MG63 (cell line): ENCODE measurements around the gene IGF2BP2. TPM values are rescaled to one million over a fixed set of nuclear protein-coding genes. Genes with fewer than 3 reads are reported as not detected.
A peak's percentile ranks its signal among the peaks of the same experiment; 100 is the strongest.

Experiments
- DNase-seq: peaks from one replicate; pipeline ENCODE4 v3.0.0-alpha.2; 2020
- H3K27me3 ChIP-seq: fragments of 250-450 bp; sonication (Bioruptor Pico); 2 replicates; pipeline ENCODE4 v1.5.1; 2020; ENCODE audit warnings: mild to moderate bottlenecking, moderate library complexity
- H3K36me3 ChIP-seq: fragments of 250-450 bp; sonication (Bioruptor Pico); 2 replicates; pipeline ENCODE4 v1.5.1; 2020; ENCODE audit warnings: mild to moderate bottlenecking, moderate library complexity
- H3K4me3 ChIP-seq: fragments of 250-450 bp; sonication (Bioruptor Pico); 2 replicates; pipeline ENCODE4 v1.5.1; 2020; ENCODE audit warnings: mild to moderate bottlenecking, moderate library complexity
- H3K9me3 ChIP-seq: fragments of 250-450 bp; sonication (Bioruptor Pico); 2 replicates; pipeline ENCODE4 v1.5.1; 2020; ENCODE audit warnings: mild to moderate bottlenecking, moderate library complexity
- total RNA-seq: library from RNA; depleted of rRNA; stranded (reverse); fragments of >200 nt; shearing (Covaris generic); gene quantifications from 2 replicates; pipeline ENCODE4 v1.2.3, GENCODE V29; 2014; ENCODE audit warnings: low replicate concordance

The IGF2BP2 gene
- total RNA-seq, 1 experiment from 2014 or later, result 49.3 TPM

- Histone ChIP-seq H3K4me3 (no peak overlapping the region), H3K9me3 (no peaks in the 10 kb centered on the region), H3K27me3 (no peaks in the 10 kb centered on the region), H3K36me3 (no peaks in the 10 kb centered on the region)
- no peak for DNase-seq
Observed at GRCh38 chr3:185739264-185739701, 85.6 kb downstream of the IGF2BP2 start.

GRCh38 chr3:185737740-185738680 is 86.8 kb downstream of the IGF2BP2 start:
- Histone ChIP-seq H3K36me3 (0 out of 2 replicates have a peak, but pooled peaks cover 4% of the 10 kb centered on the region), H3K9me3 (no peaks in the 10 kb centered on the region), H3K27me3 (no peaks in the 10 kb centered on the region), H3K4me3 (no peak overlapping the region)
- no peak for DNase-seq

- DNase-seq, result peak; percentile 56
- H3K27me3 ChIP-seq, result no peaks in the 10 kb centered on the region
- H3K36me3 ChIP-seq, result peaks cover 4% of the 10 kb centered on the region; the same call in 1 of the 2 replicates
- no peaks in the 10 kb centered on the region for H3K9me3 ChIP-seq
- H3K4me3 ChIP-seq, result no peak overlapping the region
Observed at GRCh38 chr3:185737020-185737419, 87.8 kb downstream of the IGF2BP2 start.

GRCh38 chr3:185734725-185735096 is 90.1 kb downstream of the IGF2BP2 start:
- no peak for DNase-seq
- H3K9me3 ChIP-seq, result no peaks in the 10 kb centered on the region
- no peaks in the 10 kb centered on the region for H3K27me3 ChIP-seq
- peaks cover 4% of the 10 kb centered on the region; the same call in 1 of the 2 replicates for H3K36me3 ChIP-seq
- no peak overlapping the region for H3K4me3 ChIP-seq

GRCh38 chr3:185733980-185734724 is 90.7 kb downstream of the IGF2BP2 start:
- Histone ChIP-seq H3K36me3 (peaks cover 4% of the 10 kb centered on the region; the same call in 1 of the 2 replicates), H3K27me3 (no peaks in the 10 kb centered on the region), H3K9me3 (no peaks in the 10 kb centered on the region), H3K4me3 (no peak overlapping the region)
- DNase-seq, result peak; percentile 61

- H3K36me3 ChIP-seq, result peaks cover 4% of the 10 kb centered on the region
- no peaks in the 10 kb centered on the region for H3K27me3 ChIP-seq
- no peak overlapping the region for H3K4me3 ChIP-seq
- no peaks in the 10 kb centered on the region for H3K9me3 ChIP-seq
- peak; percentile 79 for DNase-seq
Observed at GRCh38 chr3:185732782-185733181, 92.1 kb downstream of the IGF2BP2 start.

GRCh38 chr3:185730550-185730949 is 94.3 kb downstream of the IGF2BP2 start:
- Histone ChIP-seq H3K27me3 (no peaks in the 10 kb centered on the region), H3K4me3 (no peak overlapping the region), H3K9me3 (no peaks in the 10 kb centered on the region), H3K36me3 (peaks cover 4% of the 10 kb centered on the region)
- no peak for DNase-seq

- H3K27me3 ChIP-seq, result no peaks in the 10 kb centered on the region
- H3K9me3 ChIP-seq, result no peaks in the 10 kb centered on the region
- DNase-seq, result no peak
- no peak overlapping the region for H3K4me3 ChIP-seq
- peaks cover 6% of the 10 kb centered on the region for H3K36me3 ChIP-seq
Observed at GRCh38 chr3:185729337-185730055, 95.3 kb downstream of the IGF2BP2 start.

- no peak for DNase-seq
- Histone ChIP-seq H3K27me3 (no peaks in the 10 kb centered on the region), H3K4me3 (no peak overlapping the region), H3K36me3 (peaks cover 6% of the 10 kb centered on the region), H3K9me3 (no peaks in the 10 kb centered on the region)
Observed at GRCh38 chr3:185728630-185729336, 96.1 kb downstream of the IGF2BP2 start.

- no peaks in the 10 kb centered on the region for H3K9me3 ChIP-seq
- no peak for DNase-seq
- no peaks in the 10 kb centered on the region for H3K27me3 ChIP-seq
- no peak overlapping the region for H3K4me3 ChIP-seq
- H3K36me3 ChIP-seq, result peaks cover 3% of the 10 kb centered on the region
Observed at GRCh38 chr3:185727873-185728272, 97.0 kb downstream of the IGF2BP2 start.

- DNase-seq, result no peak
- Histone ChIP-seq H3K27me3 (no peaks in the 10 kb centered on the region), H3K36me3 (peaks cover 3% of the 10 kb centered on the region), H3K9me3 (no peaks in the 10 kb centered on the region), H3K4me3 (no peak overlapping the region)
Observed at GRCh38 chr3:185726254-185726967, 98.4 kb downstream of the IGF2BP2 start.

- no peaks in the 10 kb centered on the region for H3K27me3 ChIP-seq
- peak; percentile 64 for DNase-seq
- H3K36me3 ChIP-seq, result peaks cover 8% of the 10 kb centered on the region
- no peaks in the 10 kb centered on the region for H3K9me3 ChIP-seq
- H3K4me3 ChIP-seq, result no peak overlapping the region
Observed at GRCh38 chr3:185724761-185725160, 100.1 kb downstream of the IGF2BP2 start.

- peaks cover 8% of the 10 kb centered on the region for H3K36me3 ChIP-seq
- H3K4me3 ChIP-seq, result no peak overlapping the region
- DNase-seq, result no peak
- no peaks in the 10 kb centered on the region for H3K9me3 ChIP-seq
- no peaks in the 10 kb centered on the region for H3K27me3 ChIP-seq
Observed at GRCh38 chr3:185724251-185724650, 100.6 kb downstream of the IGF2BP2 start.

GRCh38 chr3:185722881-185723280 is 102.0 kb downstream of the IGF2BP2 start:
- no peak for DNase-seq
- Histone ChIP-seq H3K9me3 (no peaks in the 10 kb centered on the region), H3K27me3 (no peaks in the 10 kb centered on the region), H3K4me3 (no peak overlapping the region), H3K36me3 (peaks cover 8% of the 10 kb centered on the region)

- peaks cover 9% of the 10 kb centered on the region for H3K36me3 ChIP-seq
- H3K9me3 ChIP-seq, result no peaks in the 10 kb centered on the region
- no peak overlapping the region for H3K4me3 ChIP-seq
- no peaks in the 10 kb centered on the region for H3K27me3 ChIP-seq
- DNase-seq, result no peak
Observed at GRCh38 chr3:185721970-185722369, 102.9 kb downstream of the IGF2BP2 start.

- H3K9me3 ChIP-seq, result no peaks in the 10 kb centered on the region
- peaks cover 8% of the 10 kb centered on the region for H3K36me3 ChIP-seq
- no peak for DNase-seq
- no peak overlapping the region for H3K4me3 ChIP-seq
- no peaks in the 10 kb centered on the region for H3K27me3 ChIP-seq
Observed at GRCh38 chr3:185720326-185720725, 104.5 kb downstream of the IGF2BP2 start.
